ENCODE data around the gene RPL38.

DNA sequence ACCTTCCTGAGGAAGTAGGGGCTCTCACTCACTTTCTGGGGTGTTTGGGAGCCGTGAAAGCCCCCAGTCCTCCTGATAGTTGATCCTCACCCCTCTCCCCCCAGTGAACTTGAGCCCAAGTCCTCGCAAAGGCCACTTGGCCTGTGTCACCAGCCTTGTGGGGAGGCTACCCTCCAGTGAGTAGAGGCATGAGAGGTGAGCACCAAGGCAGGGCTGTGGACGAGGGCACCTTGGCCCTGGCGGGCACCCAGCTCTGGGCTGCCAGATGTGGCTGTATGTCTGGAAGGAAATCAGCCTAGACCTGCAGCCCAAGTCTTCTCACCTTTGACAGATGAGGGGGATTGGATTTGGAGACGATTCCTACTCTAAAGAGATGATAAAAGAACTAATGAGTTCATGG lies 13.0 kb downstream of the RPL38 start:
- TF ChIP-seq RARB (CRISPR knock-in tag; IDR thresholded peaks at IDR 0.05) (no peak), ARNTL (CRISPR knock-in tag; IDR thresholded peaks at IDR 0.05; ENCODE audit: borderline replicate concordance, low read depth) (no peak), ZFP30 (CRISPR knock-in tag; IDR thresholded peaks at IDR 0.05) (no peak), ZC3H10 (CRISPR knock-in tag; IDR thresholded peaks at IDR 0.05) (no peak), ZFP3 (CRISPR knock-in tag; IDR thresholded peaks at IDR 0.05) (no peak), ESRRG (CRISPR knock-in tag; IDR thresholded peaks at IDR 0.05) (no peak)
- TF ChIP-seq, protein P1, sequence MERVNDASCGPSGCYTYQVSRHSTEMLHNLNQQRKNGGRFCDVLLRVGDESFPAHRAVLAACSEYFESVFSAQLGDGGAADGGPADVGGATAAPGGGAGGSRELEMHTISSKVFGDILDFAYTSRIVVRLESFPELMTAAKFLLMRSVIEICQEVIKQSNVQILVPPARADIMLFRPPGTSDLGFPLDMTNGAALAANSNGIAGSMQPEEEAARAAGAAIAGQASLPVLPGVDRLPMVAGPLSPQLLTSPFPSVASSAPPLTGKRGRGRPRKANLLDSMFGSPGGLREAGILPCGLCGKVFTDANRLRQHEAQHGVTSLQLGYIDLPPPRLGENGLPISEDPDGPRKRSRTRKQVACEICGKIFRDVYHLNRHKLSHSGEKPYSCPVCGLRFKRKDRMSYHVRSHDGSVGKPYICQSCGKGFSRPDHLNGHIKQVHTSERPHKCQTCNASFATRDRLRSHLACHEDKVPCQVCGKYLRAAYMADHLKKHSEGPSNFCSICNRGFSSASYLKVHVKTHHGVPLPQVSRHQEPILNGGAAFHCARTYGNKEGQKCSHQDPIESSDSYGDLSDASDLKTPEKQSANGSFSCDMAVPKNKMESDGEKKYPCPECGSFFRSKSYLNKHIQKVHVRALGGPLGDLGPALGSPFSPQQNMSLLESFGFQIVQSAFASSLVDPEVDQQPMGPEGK (CRISPR knock-in tag; IDR thresholded peaks at IDR 0.05; ENCODE audit: borderline replicate concordance) = no peak
- TF ChIP-seq, protein P2, sequence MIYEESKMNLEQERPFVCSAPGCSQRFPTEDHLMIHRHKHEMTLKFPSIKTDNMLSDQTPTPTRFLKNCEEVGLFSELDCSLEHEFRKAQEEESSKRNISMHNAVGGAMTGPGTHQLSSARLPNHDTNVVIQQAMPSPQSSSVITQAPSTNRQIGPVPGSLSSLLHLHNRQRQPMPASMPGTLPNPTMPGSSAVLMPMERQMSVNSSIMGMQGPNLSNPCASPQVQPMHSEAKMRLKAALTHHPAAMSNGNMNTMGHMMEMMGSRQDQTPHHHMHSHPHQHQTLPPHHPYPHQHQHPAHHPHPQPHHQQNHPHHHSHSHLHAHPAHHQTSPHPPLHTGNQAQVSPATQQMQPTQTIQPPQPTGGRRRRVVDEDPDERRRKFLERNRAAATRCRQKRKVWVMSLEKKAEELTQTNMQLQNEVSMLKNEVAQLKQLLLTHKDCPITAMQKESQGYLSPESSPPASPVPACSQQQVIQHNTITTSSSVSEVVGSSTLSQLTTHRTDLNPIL (CRISPR knock-in tag; IDR thresholded peaks at IDR 0.05; ENCODE audit: low read depth) = no peak
- TF ChIP-seq, protein P3, sequence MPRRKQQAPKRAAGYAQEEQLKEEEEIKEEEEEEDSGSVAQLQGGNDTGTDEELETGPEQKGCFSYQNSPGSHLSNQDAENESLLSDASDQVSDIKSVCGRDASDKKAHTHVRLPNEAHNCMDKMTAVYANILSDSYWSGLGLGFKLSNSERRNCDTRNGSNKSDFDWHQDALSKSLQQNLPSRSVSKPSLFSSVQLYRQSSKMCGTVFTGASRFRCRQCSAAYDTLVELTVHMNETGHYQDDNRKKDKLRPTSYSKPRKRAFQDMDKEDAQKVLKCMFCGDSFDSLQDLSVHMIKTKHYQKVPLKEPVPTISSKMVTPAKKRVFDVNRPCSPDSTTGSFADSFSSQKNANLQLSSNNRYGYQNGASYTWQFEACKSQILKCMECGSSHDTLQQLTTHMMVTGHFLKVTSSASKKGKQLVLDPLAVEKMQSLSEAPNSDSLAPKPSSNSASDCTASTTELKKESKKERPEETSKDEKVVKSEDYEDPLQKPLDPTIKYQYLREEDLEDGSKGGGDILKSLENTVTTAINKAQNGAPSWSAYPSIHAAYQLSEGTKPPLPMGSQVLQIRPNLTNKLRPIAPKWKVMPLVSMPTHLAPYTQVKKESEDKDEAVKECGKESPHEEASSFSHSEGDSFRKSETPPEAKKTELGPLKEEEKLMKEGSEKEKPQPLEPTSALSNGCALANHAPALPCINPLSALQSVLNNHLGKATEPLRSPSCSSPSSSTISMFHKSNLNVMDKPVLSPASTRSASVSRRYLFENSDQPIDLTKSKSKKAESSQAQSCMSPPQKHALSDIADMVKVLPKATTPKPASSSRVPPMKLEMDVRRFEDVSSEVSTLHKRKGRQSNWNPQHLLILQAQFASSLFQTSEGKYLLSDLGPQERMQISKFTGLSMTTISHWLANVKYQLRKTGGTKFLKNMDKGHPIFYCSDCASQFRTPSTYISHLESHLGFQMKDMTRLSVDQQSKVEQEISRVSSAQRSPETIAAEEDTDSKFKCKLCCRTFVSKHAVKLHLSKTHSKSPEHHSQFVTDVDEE (CRISPR knock-in tag; IDR thresholded peaks at IDR 0.05) = no peak

Data from SK-N-SH treated with all-trans-retinoic acid at 6 μM for 48 hours (cell line).